Epithelial cell of prostate (primary cell): ENCODE data around the gene FAM131C.
"Not testable (repeated sequence)": the region's sequence is repeated elsewhere in the genome, so short reads cannot be mapped to it uniquely, and the experiment has no call there.

ENCODE experiments used
- DNase-seq: peaks from one replicate; pipeline ENCODE4 v3.0.0-alpha.2; 2011; ENCODE audit warnings: low read depth, low spot score
- H3K27ac ChIP-seq: fragments of 450-650 bp; 2 replicates; pipeline ENCODE4 v1.5.1; 2017; ENCODE audit warnings: mild to moderate bottlenecking

FAM131C gene

DNA sequence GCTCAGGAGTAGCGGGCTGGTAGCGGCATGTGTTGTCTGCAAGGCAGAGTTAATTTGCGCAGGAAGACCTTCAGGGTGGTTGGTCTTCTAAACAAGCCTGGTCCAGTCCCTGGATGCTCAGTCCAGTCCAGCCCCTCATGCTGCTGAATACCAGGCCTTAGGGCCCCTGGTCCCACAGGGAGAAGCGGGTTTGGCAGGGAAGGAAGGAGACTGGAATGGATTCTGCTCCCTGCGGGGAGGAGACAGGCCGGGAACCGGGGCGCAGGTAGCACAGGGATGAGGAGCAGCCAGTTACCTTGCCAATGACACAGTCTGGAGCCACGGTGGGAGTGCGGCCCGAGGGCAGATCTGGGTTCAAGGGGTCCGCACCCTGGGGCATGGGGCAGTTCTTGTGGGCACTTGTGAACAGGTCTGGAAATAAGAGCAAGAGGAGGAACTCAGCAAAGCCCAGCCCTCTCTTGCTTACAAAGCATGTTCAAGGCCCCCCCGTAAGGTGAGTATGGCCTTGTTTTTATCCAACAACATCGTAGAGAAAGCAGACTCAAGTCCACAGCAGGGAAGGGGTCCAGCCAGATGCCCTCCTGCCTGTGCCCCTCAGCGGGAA is 10.1 kb downstream of the FAM131C start:
- no peak overlapping the region for H3K27ac ChIP-seq
- no peak for DNase-seq

DNA sequence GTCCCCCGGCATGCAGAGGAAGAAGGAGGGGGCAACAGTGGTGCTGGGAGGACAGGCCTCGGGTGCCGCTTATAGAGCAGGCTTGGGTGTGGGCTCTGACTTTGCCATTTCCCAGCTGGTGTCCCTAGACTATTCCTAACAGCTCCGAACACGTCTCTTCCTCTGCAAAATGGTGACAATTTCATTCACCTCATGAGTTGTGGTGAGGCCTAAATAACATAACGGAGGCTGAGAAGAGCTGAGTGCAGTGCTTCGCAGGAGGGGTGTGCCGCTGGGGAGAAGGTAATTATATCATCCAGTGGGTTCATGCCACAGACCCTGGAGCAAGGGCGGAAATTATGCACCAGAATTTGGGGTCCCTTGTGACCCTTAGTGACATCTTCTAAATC is 10.8 kb downstream of the FAM131C start:
- H3K27ac ChIP-seq: not testable (repeated sequence)

DNA sequence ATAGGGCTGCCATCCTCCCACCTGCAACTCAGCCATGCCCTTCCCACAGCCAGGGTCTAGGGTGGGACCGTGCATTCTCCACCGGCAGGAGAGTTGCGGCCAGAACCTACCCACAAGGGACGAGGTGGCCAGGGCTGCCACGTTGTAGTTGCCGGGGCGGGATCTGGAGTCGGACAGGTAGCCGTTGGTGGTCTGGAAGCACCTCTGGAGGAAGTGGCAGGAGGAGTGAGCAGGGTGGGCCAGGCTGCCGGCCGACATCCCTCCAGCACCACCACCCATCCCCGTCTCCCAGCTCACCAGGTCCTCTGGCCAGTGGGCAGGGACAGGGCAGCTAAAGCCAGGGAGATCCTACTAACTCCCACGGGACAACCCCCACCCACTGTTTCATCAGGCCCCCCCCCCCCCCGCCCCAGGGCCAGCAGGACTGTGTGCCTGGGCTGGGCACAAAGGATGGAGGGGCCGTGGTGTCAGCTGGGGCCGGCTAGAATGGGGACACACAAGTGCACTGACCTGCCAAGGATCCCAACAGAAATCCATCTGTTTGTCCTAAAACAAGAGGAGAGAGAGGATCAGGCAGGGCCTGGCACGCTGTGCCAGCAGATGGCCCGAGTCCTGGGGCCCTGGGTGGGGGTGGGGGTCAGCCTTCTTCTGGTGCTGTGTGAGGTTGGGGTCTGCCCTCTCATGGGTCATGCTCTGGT is 11.3 kb downstream of the FAM131C start:
- not testable (repeated sequence) for DNase-seq, H3K27ac ChIP-seq

More for the DNA sequence above, 10.8 kb downstream of the FAM131C start:
- DNase-seq: not testable (repeated sequence)

DNA sequence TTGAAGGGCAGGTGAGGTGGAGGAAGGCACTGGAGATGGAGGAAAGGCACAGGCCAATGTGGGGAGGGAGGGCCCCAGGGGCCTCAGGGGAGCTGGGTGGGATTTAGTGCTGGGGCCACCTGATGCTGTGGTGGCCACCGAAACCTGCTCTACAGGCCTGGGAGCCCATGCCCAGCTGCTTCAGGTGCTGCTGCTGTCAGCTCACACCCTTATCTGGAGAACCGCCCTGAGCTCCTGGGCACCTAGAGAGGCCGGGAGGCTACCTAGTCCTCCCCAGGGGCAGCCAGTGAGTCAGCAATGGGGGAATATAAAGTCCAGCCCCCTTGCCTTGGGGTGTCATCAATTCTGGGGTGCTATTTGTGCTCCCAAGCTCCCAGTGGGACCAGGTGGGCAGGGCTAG is 12.2 kb downstream of the FAM131C start:
- H3K27ac ChIP-seq: no peak overlapping the region
- no peak for DNase-seq

DNA sequence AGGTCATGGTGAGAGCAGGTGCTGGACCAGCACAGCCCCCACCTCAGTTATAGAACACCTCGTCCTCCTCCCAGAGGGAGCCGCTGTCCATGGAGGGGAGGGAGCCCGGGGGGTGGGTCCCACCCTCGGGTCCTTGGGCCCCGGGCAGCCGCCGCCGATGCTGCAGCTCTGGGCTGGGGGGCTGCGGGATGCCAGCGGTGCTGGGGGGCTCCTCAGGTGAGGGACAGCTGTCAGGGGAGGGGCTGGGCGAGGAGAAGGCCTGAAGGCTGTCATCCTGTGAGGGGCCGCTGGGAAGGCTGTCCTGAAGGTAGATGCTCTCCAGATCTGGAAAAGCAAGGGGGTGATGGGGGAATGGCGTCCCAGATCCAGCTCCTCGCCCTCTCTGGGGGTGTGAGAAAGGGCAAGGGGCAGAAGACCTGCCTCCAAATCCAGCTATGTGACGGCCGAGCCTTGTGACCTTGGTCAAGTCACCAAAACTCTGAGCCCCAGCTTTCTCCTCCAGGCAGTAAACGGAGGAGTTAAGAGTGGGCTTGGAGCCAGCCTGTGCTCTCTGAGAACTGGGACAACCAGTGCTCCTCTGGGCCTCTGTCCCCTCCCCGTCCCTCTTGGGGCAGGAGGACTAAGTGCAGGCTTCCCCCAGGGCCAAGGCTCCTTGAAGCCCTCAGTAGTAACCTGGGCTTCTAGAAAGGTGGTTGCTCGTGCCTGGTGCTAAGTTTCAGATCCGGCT is 14.9 kb downstream of the FAM131C start:
- DNase-seq: not testable (repeated sequence)

DNA sequence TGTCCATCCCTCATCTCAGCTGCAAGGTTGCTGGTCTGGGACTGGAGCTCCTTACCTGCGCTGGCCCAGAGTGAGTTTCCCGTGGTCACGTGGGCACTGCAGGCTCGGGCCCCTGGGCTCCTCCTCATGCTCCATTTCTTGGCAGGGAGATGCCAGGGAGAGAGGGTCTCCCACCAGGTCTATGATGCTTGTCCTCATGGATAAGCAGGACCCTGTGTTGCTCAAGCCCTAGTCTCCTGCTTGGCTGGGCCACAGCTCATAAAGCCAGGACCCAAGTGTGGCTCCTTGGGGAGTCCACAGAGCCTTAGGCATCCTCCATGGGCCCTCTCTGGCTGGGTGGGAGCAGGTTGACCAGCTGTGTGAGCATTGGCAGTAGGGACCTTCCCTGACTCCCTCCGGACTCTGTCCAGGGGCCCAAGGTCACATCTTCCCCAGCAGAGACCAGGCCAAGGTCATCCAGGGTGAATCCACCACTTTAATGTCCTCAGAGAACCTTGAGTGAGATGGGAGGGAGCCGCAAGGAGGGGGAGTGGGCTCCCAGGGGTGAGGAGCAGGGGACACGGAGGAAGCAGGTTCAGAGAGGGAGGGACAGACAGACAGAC is 16.0 kb downstream of the FAM131C start:
- not testable (repeated sequence) for H3K27ac ChIP-seq, DNase-seq

More for the DNA sequence above, 14.9 kb downstream of the FAM131C start:
- H3K27ac ChIP-seq: not testable (repeated sequence)

DNA sequence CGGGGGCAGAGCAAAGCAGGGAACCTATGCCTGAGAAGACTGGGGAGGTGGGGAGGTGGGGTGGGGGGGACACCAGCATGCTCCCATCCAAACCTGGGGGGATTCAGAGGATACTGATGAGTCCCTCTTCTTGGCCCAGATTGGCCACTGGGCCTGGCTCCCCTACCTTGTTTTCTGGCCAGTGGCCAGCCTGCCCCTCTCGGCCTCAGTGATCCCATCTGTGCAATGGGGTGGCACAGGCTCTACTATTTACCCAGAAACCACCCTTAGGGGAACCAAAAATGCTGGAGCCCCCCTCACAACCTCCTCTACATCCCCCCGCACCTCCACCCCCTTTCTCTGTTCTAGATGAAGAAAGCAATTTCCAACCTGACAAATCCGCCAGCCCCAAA is 16.9 kb downstream of the FAM131C start:
- H3K27ac ChIP-seq: not testable (repeated sequence)

DNA sequence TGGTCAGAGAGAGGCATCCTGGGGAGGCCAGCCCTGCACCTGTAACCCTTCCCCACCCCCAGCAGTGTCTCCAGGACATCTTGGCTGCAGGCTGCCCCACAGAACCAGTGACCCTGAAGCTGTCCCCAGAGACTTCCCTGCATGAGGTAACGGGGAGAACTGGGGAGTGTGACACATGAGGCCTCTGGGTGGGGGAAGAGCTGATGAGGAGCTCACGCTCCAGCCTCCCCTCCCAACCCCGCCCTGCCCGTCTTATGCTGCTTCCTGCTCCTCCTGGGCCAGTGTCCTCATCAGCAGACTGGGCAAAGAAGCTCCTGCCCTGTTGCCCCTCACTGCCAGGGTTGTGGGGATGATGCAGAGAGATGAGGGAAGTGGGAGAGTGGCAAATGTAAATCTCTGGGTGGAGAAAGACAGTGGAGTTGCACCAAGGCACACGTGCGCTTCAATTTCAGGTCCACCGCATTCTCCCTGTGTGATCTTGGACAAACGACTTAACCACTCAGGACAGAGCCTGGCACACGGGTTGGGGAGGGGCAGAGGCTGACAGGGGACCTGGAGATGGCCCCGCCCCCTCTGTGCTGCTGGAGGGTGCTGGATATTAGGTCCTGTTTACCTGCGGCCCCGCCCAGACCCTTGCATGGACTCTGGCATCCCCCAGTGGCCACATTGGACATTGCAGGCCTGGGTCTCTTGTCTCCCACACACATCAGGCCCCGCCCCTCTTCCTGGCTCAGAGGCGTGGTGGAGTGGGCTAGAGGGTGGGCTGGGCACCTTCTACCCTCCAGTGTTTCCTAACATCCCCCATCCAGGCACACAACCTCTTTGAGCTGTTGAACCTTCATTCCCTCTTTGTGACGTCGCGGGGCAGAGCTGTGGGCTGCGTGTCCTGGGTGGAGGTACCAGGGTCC is 17.6 kb downstream of the FAM131C start:
- peak; percentile 31 for DNase-seq

More for the DNA sequence above, 16.9 kb downstream of the FAM131C start:
- not testable (repeated sequence) for DNase-seq

DNA sequence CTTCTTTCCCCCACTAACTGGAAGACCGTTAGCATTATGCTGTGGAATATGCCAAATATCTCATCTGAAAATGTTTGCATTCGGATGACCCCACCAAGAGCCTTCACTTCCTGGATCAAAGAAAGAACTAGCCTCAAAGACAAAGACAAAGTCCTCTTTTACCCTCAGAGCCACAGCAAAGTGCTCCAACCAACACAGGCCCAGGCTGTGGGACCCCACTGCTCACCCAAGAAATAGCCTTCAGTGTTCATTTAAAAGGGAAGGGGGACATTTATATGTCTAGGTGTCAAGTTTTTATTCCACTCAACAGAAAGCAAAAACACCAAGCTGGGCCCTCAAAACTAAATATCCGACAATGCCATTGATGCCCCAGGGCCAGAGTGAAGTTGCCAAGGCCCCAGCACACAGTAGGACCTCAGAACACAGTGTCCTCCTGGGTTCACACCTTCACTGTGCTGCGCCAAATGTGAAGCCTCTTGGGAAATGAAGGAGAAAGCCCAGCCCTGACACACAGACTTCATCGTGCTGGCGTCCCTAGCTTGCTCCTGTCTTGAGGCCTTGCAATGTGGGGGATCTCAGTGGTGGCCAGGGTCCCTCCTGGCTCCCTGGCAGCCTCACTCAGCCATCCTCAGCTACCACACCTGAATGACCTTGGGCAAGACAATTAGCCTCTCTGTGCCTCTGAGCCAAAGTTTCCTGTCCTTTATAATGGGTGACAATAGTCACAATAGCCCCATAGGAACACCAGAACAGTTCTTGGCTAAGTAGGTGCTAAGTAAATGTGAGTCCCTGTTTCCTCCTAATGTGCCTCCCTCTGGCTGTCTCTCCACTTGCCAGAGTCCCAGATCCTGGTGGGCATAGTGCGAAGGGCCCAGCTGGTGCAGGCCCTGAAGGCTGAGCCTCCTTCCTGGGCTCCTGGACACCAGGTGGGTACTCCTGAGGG is 18.6 kb downstream of the FAM131C start:
- DNase-seq: no peak
- no peak overlapping the region for H3K27ac ChIP-seq

More for the DNA sequence above, 17.6 kb downstream of the FAM131C start:
- H3K27ac ChIP-seq: no peak overlapping the region

DNA sequence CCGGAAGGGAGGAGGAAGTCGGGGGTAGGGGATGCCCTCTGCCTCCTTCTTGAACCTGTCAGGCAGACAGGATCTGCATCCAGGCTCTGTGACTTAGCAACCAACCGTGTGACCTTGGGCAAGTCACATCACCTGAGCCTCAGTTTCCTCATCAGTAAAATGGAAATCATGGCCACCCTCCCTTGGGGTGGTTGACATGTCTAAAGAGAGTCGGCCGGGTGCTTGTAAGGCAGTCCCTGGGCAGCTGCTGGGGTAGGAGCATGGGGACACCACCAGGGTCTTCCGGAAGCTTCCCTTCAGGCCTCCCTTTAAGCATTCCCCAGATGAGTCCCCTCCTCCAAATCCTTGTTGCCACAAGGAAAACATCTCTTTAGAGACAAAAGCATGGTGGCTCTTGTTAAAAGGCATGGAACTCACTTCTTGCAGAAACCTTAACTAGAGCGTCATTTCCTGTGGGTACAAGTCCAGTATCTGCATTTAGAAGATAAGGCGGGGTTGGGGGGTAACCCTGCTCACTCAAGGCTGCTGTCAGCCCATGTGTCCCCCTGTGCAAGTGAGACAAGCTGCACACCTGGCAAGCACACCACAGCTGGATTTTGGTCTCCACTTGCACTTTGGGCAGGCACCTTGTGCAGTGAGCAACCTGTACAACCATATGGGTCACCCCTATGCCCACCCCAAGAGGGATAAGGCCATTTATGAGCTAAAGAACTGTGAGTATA is 19.5 kb downstream of the FAM131C start:
- DNase-seq: no peak
- H3K27ac ChIP-seq: no peak overlapping the region

DNA sequence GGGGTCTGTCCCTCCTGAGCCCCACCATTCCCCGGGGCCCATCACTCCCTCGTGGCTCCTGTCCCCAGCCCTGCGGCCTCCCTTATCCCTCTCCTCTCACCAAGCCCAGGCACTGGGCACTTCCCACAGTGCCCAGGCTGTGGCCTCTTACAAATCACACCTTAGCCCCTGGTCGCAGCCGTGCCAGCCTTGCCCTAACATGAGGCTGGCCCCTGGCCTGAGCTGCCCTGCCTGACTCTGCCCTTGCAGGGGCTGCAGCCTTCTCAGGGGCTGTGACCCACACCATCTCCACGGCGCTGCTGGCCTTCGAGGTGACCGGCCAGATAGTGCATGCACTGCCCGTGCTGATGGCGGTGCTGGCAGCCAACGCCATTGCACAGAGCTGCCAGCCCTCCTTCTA is 21.5 kb downstream of the FAM131C start:
- not testable (repeated sequence) for H3K27ac ChIP-seq, DNase-seq

DNA sequence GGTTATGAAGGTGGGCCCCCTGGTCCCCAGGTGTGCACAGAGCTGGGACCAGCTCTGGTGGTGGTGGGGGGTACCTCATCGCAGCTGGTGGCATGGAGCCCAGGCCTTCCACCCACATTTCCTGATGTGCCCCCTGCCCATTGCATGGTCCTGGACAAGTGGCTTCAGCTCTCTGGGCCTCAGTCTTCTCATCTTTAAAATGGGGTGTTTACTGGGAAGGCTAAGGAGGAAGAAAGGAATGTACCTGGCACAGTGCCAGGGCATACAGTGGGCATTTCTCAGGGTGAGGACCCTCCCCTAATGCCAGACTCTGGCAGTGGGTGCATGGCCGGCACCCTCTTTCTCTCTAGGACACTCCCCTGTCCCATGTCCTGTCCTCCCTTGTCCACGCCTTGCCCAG is 22.4 kb downstream of the FAM131C start:
- no peak overlapping the region for H3K27ac ChIP-seq
- DNase-seq: no peak

DNA sequence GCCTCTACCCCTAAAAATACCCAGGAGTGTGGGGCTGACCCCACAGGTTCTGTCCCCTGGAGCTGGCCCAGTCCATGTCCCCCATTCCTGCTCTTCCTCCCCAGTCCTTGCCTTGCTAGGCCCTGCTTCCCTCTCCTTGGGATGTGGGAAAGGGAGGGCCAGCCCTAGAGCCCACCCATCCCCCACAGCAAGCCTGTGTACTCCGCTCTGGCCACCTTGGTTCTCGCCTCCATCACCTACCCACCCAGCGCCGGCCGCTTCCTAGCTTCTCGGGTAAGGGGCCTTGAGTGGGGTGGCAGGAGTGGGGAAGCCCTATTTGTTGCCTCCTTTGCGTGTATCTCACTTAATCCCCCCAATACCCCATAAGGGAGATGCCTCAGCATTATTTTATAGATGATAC is 23.1 kb downstream of the FAM131C start:
- H3K27ac ChIP-seq: no peak overlapping the region
- no peak for DNase-seq

DNA sequence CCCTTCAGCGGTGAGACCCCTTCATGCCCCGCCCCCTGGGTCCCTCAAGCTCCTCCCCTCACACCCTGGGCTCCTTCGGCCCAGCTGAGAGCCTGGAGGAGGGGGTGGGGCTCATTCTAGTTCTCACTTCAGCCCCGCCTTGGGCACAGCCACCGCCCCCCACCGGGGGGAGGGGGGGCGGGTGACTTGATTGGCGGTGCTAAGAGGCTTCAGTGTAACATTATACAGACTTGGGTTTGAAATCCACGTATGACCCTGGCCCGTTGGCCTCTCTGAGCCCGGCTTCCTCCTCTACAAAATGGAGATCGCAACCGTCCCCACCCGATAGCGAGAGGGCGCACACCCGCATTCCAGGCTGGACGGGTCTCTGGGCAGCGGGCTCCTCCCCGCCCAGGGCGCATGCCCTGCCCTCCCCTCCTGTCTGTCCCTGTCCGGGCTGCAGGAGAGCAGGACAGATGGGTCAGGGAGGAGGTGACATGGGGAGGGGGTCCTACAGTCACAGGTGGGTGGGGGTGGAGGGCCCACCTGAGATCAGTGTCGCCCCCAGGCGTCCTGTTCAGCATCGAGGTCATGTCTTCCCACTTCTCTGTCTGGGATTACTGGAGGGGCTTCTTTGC is 24.8 kb downstream of the FAM131C start:
- no peak for DNase-seq

DNA sequence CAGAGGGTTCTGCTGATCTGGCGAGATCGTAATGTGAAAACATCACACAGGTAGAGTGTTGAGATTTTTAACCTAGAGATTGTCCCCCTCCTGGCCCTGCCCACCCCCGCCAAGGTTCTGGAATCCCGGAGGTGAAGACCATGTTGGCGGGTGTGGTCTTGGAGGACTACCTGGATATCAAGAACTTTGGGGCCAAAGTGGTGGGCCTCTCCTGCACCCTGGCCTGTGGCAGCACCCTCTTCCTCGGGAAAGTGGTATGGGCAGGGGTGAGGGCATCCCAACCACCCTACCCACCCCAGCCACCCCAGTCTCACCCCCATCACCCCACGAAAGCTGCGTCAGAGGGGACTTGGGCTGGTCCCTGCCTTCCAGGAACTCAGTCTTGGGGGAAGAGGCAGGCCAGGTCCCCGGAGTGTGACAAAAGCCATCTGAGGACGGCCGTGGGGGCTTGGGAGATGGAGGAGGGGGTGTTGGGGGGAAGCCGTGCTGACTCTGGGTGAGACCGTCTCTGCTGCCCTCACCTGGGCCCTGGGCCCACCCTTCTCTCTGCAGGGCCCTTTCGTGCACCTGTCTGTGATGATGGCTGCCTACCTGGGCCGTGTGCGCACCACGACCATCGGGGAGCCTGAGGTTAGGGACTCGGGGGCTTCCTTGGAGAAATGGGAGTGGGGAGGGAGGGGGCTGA is 25.5 kb downstream of the FAM131C start:
- no peak overlapping the region for H3K27ac ChIP-seq
- DNase-seq: no peak

More for the DNA sequence above, 24.8 kb downstream of the FAM131C start:
- H3K27ac ChIP-seq: no peak overlapping the region

DNA sequence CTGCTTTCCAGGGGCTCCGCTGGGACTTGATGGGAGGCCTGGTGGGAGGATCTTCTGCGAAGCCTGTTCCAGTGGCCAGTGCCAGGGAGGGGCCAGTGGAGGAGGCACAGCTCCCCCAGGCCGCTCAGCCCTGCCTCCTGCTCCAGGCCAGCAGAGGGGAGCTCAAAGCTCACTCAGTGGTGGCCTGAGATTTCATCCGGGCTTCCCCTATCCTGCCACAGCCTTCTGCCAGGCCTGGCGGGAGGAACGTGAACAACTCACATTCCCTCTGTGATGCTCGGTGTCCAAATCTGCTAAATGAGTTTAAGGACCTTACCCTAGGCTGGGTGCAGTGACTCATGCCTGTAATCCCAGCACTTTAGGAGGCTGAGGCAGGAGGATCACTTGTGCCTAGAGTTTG is 26.6 kb downstream of the FAM131C start:
- no peak for DNase-seq
- no peak overlapping the region for H3K27ac ChIP-seq

DNA sequence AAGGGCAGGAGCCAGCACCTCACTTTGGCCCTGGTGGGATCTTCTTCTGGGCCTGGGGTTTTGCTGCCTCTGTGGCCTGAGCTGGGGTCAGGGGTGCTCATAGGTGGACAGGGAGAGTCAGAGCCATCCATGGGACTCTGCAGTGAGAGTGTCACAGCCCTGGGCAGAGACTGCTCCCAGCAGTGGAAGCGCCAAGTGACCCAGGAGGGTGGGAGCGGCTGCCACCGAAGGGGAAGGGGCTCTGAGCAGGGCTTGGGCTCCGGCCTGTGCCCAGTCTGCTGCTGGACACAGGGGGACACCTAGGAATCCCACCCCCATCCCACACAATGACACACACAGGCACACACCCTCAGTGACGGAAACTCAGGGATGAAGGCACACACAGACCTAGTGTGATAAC is 29.5 kb downstream of the FAM131C start:
- no peak overlapping the region for H3K27ac ChIP-seq

More for the DNA sequence above, 29.5 kb downstream of the FAM131C start:
- no peak for DNase-seq
